DOHH2 (cell line): ENCODE data around the gene HIKESHI.

ENCODE experiments used
- H3F3A ChIP-seq: fragments of 200-600 bp; sonication (generic), shearing (Covaris generic); 2 replicates; pipeline ENCODE4 v1.6.0; 2016; ENCODE audit warnings: antibody characterized with exemption, mild to moderate bottlenecking; ENCODE audit not compliant: control insufficient read depth, insufficient read depth
- H3K27ac ChIP-seq: fragments of 200-600 bp; sonication (generic); 2 replicates; pipeline ENCODE4 v1.5.1; 2014; ENCODE audit warnings: low read depth, mild to moderate bottlenecking, low read length, moderate library complexity
- H3K27me3 ChIP-seq: fragments of 200-600 bp; sonication (generic); 2 replicates; pipeline ENCODE4 v1.6.1; 2014; ENCODE audit warnings: mild to moderate bottlenecking, low read length, mixed read lengths; ENCODE audit not compliant: control insufficient read depth
- H3K36me3 ChIP-seq: fragments of 200-600 bp; sonication (generic); 2 replicates; pipeline ENCODE4 v1.6.1; 2014; ENCODE audit warnings: mild to moderate bottlenecking, low read length, moderate library complexity, mixed read lengths; ENCODE audit not compliant: control insufficient read depth
- H3K4me1 ChIP-seq: fragments of 200-600 bp; sonication (generic); 2 replicates; pipeline ENCODE4 v1.6.1; 2014; ENCODE audit warnings: mild to moderate bottlenecking, low read length, mixed read lengths; ENCODE audit not compliant: control insufficient read depth
- H3K4me2 ChIP-seq: fragments of 200-600 bp; sonication (generic); 2 replicates; pipeline ENCODE4 v1.6.0; 2014; ENCODE audit warnings: mild to moderate bottlenecking, low read length, moderate library complexity
- H3K4me3 ChIP-seq: fragments of 200-600 bp; sonication (generic); 2 replicates; pipeline ENCODE4 v1.5.1; 2014; ENCODE audit warnings: mild to moderate bottlenecking, low read length, mixed read lengths
- H3K79me2 ChIP-seq: fragments of 200-600 bp; sonication (generic); 2 replicates; pipeline ENCODE4 v1.6.1; 2014; ENCODE audit warnings: mild to moderate bottlenecking, low read length, mixed read lengths; ENCODE audit not compliant: control insufficient read depth
- H3K9me2 ChIP-seq: fragments of 200-600 bp; sonication (generic); replicated peaks from 2 replicates; pipeline ENCODE4 v1.6.1; 2014; ENCODE audit warnings: mild to moderate bottlenecking, low read length, mixed read lengths; ENCODE audit not compliant: control insufficient read depth
- H3K9me3 ChIP-seq: fragments of 200-600 bp; sonication (generic); 2 replicates; pipeline ENCODE4 v1.6.1; 2014; ENCODE audit warnings: antibody characterized with exemption, low read length, mixed read lengths; ENCODE audit not compliant: control insufficient read depth, insufficient read depth
- H4K20me1 ChIP-seq: fragments of 200-600 bp; sonication (generic); 2 replicates; pipeline ENCODE4 v1.6.0; 2014; ENCODE audit warnings: low read depth, mild to moderate bottlenecking, antibody characterized with exemption, low read length, moderate library complexity; ENCODE audit not compliant: control insufficient read depth, insufficient read depth
- EZH2phosphoT487 ChIP-seq: fragments of 200-600 bp; sonication (generic); IDR thresholded peaks from 2 replicates; pipeline ENCODE4 v1.6.1; 2017; ENCODE audit warnings: borderline replicate concordance, mild to moderate bottlenecking, antibody characterized with exemption, low read length, moderate library complexity, mixed read lengths
- TF ChIP-seq, protein P1 (sequence below): fragments of 200-600 bp; sonication (generic); IDR thresholded peaks from one replicate; pipeline ENCODE4 v1.5.1; 2014; ENCODE audit warnings: antibody characterized with exemption, mild to moderate bottlenecking, low read depth, low read length; ENCODE audit not compliant: poor library complexity, severe bottlenecking

Gene HIKESHI

DNA sequence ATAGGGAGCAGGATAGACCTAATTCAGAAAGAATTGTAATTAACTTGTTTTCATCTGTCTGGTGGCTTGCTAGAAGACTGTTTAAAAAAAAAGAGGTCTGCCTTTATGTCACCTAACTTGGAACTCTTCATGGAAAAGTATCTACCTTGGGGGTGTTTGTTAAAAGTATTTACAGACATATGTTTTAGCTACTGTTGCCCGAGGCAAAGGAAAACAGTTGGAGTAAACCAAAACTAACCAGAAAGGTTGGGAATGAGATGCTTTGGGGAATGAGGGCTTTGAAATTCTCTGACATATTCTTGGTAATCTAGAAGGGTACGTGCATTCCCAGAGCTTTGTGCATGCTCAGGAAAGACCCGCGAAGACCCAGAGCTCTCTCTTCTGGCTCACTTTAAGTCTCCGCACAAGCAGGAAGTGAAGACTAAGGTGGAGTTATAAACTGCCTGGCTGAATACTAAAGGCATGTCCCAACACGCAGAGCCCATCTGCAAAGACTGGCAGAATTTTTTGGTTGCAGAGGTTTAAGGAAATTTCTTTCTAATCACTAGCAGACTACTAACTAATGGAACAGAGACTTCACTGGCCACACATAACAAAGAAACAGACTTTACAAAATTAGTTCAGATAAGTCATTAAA lies 33.2 kb downstream of the HIKESHI start:
- no peak for TF ChIP-seq EZH2phosphoT487
- TF ChIP-seq, protein P1, sequence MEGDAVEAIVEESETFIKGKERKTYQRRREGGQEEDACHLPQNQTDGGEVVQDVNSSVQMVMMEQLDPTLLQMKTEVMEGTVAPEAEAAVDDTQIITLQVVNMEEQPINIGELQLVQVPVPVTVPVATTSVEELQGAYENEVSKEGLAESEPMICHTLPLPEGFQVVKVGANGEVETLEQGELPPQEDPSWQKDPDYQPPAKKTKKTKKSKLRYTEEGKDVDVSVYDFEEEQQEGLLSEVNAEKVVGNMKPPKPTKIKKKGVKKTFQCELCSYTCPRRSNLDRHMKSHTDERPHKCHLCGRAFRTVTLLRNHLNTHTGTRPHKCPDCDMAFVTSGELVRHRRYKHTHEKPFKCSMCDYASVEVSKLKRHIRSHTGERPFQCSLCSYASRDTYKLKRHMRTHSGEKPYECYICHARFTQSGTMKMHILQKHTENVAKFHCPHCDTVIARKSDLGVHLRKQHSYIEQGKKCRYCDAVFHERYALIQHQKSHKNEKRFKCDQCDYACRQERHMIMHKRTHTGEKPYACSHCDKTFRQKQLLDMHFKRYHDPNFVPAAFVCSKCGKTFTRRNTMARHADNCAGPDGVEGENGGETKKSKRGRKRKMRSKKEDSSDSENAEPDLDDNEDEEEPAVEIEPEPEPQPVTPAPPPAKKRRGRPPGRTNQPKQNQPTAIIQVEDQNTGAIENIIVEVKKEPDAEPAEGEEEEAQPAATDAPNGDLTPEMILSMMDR, result no peak
- no peak overlapping the region for H3K27ac ChIP-seq
- H4K20me1 ChIP-seq, result no peaks in the 10 kb centered on the region
- peaks cover 37% of the 10 kb centered on the region for H3K36me3 ChIP-seq
- no peaks in the 10 kb centered on the region for H3F3A ChIP-seq
- no peaks in the 10 kb centered on the region for H3K79me2 ChIP-seq
- no peak overlapping the region for H3K4me3 ChIP-seq
- no peaks in the 10 kb centered on the region for H3K27me3 ChIP-seq
- H3K9me3 ChIP-seq, result no peaks in the 10 kb centered on the region
- no peaks in the 10 kb centered on the region for H3K4me1 ChIP-seq
- H3K4me2 ChIP-seq, result no peak overlapping the region
- no peaks in the 10 kb centered on the region for H3K9me2 ChIP-seq

DNA sequence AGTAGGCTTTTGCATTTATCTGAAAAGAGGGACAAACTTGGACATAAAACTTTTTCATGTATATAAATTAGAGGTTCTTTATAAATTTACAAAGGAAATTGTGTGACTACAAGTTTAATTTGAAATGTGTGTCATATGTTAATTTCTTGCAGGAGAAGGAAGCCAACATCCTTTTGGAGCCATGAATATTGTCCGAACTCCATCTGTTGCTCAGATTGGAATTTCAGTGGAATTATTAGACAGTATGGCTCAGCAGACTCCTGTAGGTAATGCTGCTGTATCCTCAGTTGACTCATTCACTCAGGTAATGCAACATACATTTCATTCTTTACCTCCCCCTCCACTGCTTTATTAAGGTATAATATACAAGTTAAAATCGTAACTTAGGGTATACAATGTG lies 35.2 kb downstream of the HIKESHI start:
- Histone ChIP-seq H3K27me3 (no peaks in the 10 kb centered on the region), H3K79me2 (no peaks in the 10 kb centered on the region), H3K4me3 (no peak overlapping the region), H3K4me2 (no peak overlapping the region), H3K27ac (no peak overlapping the region), H3K4me1 (no peaks in the 10 kb centered on the region), H3F3A (no peaks in the 10 kb centered on the region), H3K9me3 (no peaks in the 10 kb centered on the region), H4K20me1 (no peaks in the 10 kb centered on the region), H3K36me3 (peaks cover 30% of the 10 kb centered on the region), H3K9me2 (no peaks in the 10 kb centered on the region)
- TF ChIP-seq, protein P1, result no peak
- TF ChIP-seq EZH2phosphoT487, result no peak

DNA sequence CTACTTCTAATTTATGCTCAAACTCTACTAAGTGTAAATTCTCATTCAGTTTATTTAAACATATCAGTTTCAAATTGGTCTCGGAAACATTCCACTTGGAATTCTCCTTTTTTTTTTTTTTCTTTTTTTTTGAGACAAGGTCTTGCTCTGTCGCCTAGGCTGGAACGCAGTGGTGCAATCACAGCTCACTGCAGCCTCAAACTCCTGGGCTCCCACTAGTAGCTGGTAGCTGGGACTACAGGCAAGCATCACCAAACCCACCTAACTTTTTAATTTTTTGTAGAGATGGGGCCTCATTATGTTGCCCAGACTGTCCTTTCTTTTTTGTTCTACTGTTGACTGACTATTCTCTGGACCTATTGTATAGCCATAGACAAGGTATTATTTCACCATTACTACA lies 39.3 kb downstream of the HIKESHI start:
- Histone ChIP-seq H3K4me1 (no peaks in the 10 kb centered on the region), H3K27ac (no peak overlapping the region), H4K20me1 (no peaks in the 10 kb centered on the region), H3F3A (no peaks in the 10 kb centered on the region), H3K4me3 (no peak overlapping the region), H3K9me3 (no peaks in the 10 kb centered on the region), H3K9me2 (no peaks in the 10 kb centered on the region), H3K79me2 (no peaks in the 10 kb centered on the region; the same call in none of the 2 replicates), H3K4me2 (no peak overlapping the region), H3K36me3 (peaks cover 26% of the 10 kb centered on the region), H3K27me3 (no peaks in the 10 kb centered on the region)
- TF ChIP-seq EZH2phosphoT487, result no peak
- TF ChIP-seq, protein P1, result no peak
